Melanocyte of skin (primary cell): ENCODE measurements around the gene SPATA31C1. TPM values are rescaled to one million over a fixed set of nuclear protein-coding genes. Genes with fewer than 3 reads are reported as not detected.

Experiments
- total RNA-seq, 2 donors: library from RNA; depleted of rRNA; stranded (reverse); fragments of >200 nt; gene quantifications; 2 replicates each; pipeline ENCODE4 v1.2.3, GENCODE V29; 2012

The SPATA31C1 gene
- not detected for total RNA-seq

DNA sequence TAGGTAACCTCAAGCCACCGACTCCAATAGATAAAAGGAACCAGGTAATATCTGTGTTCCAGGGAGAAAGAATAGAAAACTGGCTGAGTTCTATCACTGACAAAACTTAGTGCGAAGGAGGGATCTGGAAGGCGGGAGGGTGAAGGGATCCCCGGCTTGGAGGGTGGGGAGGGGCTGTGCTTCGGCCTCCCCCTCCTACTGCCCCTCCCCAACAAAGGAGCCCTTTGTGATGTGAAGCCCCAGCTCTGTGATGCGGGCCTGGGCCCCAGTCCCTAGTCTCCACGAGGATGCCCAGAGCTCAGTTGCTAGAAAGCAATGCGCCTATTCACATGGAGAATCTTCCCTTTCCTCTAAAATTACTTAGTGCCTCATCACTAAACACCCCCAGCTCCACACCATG, at the start of gene SPATA31C1:
SPATA31C1 (plus strand) TSS at position 301 of the 400 bp plus-strand sequence.

DNA sequence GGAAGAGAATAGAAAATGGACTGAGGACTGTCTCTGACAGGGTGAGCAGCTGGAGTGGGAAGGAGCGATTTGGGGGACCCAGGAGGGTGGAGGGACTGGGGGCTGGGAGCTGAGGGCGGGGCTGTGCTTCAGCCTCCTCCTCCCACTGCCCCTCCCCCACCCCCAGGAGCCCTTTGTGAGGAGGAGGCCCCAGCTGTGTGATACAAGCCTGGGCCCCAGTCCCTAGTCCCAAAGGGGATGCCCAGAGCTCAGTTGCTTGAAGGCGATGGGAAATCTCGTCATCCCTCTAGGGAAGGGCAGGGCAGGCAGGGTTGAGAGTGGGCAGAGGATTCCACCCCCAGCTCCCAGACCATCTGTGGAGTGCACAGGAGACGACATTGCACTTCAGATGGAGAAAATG, 35.1 kb upstream of the SPATA31C1 start, which contains the start of gene SPATA31E1:
SPATA31E1 (plus strand) TSS at position 251 of the 400 bp plus-strand sequence; CDS start at position 266, 15 bp downstream.

Other genes starting within 250 kb of the SPATA31C1 start
- 100 to 1,000 TPM; 230 to 879 TPM for gene CTSL, start 191.8 kb upstream of the SPATA31C1 start, total RNA-seq
- gene SPATA31E1, start 35.1 kb upstream of the SPATA31C1 start, total RNA-seq: under 1 TPM in 1 of 2 donors, not detected in 1; under 0.01 TPM
- gene CDK20, start 56.6 kb downstream of the SPATA31C1 start, total RNA-seq: 10 to 100 TPM in 1 of 2 donors, 1 to 10 TPM in 1; 8.0 to 11.4 TPM
- not detected for gene SPATA31C2, start 220.5 kb downstream of the SPATA31C1 start, total RNA-seq